ENCODE data around the gene CNKSR3. TPM values are rescaled to one million over a fixed set of nuclear protein-coding genes. Genes with fewer than 3 reads are reported as not detected.

CNKSR3 gene
- total RNA-seq, 4 donors from 2014 or later = 8.8 to 12.4 (median 11.2) TPM

DNA sequence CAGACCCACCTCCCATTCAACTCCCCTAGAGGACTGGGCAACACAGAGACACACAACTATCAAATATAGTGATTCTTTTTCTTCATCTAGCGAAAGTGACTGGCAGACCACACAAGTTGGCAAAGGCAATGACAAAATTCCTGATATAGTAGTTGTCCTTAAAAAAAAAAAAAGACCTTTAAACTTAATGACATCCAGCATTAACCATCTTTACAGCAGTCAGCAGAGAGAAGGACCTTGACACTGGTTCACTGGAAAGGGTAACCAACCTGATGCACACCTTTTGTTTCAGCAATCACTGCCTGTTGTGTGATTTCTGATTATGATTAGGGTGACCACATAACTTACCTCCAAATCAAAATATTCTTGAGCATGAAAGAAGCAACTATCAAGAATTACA is 1.7 kb upstream of the CNKSR3 start:
- WGBS = 88% methylated on average over 1 of the region's 1 CpG
- H3K27ac ChIP-seq = no peak overlapping the region
- no peak overlapping the region for H3K4me3 ChIP-seq
- no peaks in the 10 kb centered on the region for H3K36me3 ChIP-seq
- H3K27me3 ChIP-seq = no peaks in the 10 kb centered on the region
- no peak for DNase-seq (ENCODE audit: low spot score in 2 of 2)
- H3K4me1 ChIP-seq = peaks cover 33% of the 10 kb centered on the region
- no peaks in the 10 kb centered on the region for H3K9me3 ChIP-seq
- TF ChIP-seq POLR2AphosphoS5 (IDR thresholded peaks at IDR 0.05) (no peak), POLR2A (IDR thresholded peaks at IDR 0.05) (no peak), EP300 (IDR thresholded peaks at IDR 0.05) (no peak)
- TF ChIP-seq, protein P1, sequence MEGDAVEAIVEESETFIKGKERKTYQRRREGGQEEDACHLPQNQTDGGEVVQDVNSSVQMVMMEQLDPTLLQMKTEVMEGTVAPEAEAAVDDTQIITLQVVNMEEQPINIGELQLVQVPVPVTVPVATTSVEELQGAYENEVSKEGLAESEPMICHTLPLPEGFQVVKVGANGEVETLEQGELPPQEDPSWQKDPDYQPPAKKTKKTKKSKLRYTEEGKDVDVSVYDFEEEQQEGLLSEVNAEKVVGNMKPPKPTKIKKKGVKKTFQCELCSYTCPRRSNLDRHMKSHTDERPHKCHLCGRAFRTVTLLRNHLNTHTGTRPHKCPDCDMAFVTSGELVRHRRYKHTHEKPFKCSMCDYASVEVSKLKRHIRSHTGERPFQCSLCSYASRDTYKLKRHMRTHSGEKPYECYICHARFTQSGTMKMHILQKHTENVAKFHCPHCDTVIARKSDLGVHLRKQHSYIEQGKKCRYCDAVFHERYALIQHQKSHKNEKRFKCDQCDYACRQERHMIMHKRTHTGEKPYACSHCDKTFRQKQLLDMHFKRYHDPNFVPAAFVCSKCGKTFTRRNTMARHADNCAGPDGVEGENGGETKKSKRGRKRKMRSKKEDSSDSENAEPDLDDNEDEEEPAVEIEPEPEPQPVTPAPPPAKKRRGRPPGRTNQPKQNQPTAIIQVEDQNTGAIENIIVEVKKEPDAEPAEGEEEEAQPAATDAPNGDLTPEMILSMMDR (IDR thresholded peaks at IDR 0.05) = no peak

- peak overlapping the region; percentile 67 for H3K4me3 ChIP-seq
- no peak for TF ChIP-seq POLR2A (IDR thresholded peaks at IDR 0.05)
- no peak for TF ChIP-seq EP300 (IDR thresholded peaks at IDR 0.05)
- TF ChIP-seq, protein P1 (IDR thresholded peaks at IDR 0.05) = no peak
- TF ChIP-seq POLR2AphosphoS5 (IDR thresholded peaks at IDR 0.05) = no peak
- no peaks in the 10 kb centered on the region for H3K36me3 ChIP-seq
- no peak overlapping the region for H3K27ac ChIP-seq
- 18% methylated on average over 7 of the region's 7 CpGs for WGBS
- H3K4me1 ChIP-seq = peaks cover 33% of the 10 kb centered on the region
- DNase-seq (ENCODE audit: low spot score in 2 of 2) = no peak
- no peaks in the 10 kb centered on the region for H3K27me3 ChIP-seq
- no peaks in the 10 kb centered on the region for H3K9me3 ChIP-seq
Measured at GRCh38 chr6:154511791-154512190, 1.3 kb upstream of the CNKSR3 start.

GRCh38 chr6:154509421-154510143 is 903 bp downstream of the CNKSR3 start:
- WGBS = 2% methylated on average over 16 of the region's 55 CpGs
- H3K36me3 ChIP-seq = no peaks in the 10 kb centered on the region
- peak; percentile 64 to 80 for DNase-seq (ENCODE audit: low spot score in 2 of 2)

GRCh38 chr6:154508573-154509375 is 1.7 kb downstream of the CNKSR3 start:
- 21% methylated on average over 14 of the region's 14 CpGs for WGBS
- Histone ChIP-seq H3K4me1 (peaks cover 33% of the 10 kb centered on the region), H3K9me3 (no peaks in the 10 kb centered on the region), H3K4me3 (peak overlapping the region; percentile 67), H3K36me3 (no peaks in the 10 kb centered on the region), H3K27me3 (no peaks in the 10 kb centered on the region), H3K27ac (peak overlapping the region; percentile 88)
- no peak for TF ChIP-seq EP300 (IDR thresholded peaks at IDR 0.05)
- TF ChIP-seq POLR2AphosphoS5 (IDR thresholded peaks at IDR 0.05) = no peak
- TF ChIP-seq, protein P1 (IDR thresholded peaks at IDR 0.05) = no peak
- TF ChIP-seq POLR2A (IDR thresholded peaks at IDR 0.05) = no peak
- DNase-seq (ENCODE audit: low spot score in 2 of 2) = no peak

More at GRCh38 chr6:154509421-154510143, 903 bp downstream of the CNKSR3 start:
- TF ChIP-seq POLR2AphosphoS5 (IDR thresholded peaks at IDR 0.05) (no peak), POLR2A (IDR thresholded peaks at IDR 0.05) (no peak), EP300 (IDR thresholded peaks at IDR 0.05) (no peak)
- TF ChIP-seq, protein P1 (IDR thresholded peaks at IDR 0.05) = no peak
- Histone ChIP-seq H3K9me3 (no peaks in the 10 kb centered on the region), H3K4me3 (peak overlapping the region; percentile 67), H3K4me1 (peaks cover 33% of the 10 kb centered on the region), H3K27ac (peak overlapping the region; percentile 88), H3K27me3 (no peaks in the 10 kb centered on the region)

Measured in suprapubic skin (tissue), 4 donors.